Astrocyte of the cerebellum (primary cell): ENCODE measurements around the gene INHBB.

Source experiments
- DNase-seq: peaks from one replicate; pipeline ENCODE4 v3.0.0-alpha.2; 2011; ENCODE audit warnings: low read depth
- H3K4me3 ChIP-seq: 2 replicates; pipeline ENCODE4 v1.5.1; 2011; ENCODE audit warnings: mild to moderate bottlenecking, low read depth, low read length, moderate library complexity
- in situ Hi-C: cut with HindIII; loops from 2 replicates; pipeline ENCODE4 v1.10.0; 2017; ENCODE audit warnings: low sequenced_read_pairs
- TF ChIP-seq, protein P1 (sequence below): IDR thresholded peaks from 2 replicates; pipeline ENCODE4 v1.5.1; 2012; ENCODE audit warnings: low read length, low read depth, moderate library complexity, mild to moderate bottlenecking; ENCODE audit errors: missing control alignments

The INHBB gene

DNA sequence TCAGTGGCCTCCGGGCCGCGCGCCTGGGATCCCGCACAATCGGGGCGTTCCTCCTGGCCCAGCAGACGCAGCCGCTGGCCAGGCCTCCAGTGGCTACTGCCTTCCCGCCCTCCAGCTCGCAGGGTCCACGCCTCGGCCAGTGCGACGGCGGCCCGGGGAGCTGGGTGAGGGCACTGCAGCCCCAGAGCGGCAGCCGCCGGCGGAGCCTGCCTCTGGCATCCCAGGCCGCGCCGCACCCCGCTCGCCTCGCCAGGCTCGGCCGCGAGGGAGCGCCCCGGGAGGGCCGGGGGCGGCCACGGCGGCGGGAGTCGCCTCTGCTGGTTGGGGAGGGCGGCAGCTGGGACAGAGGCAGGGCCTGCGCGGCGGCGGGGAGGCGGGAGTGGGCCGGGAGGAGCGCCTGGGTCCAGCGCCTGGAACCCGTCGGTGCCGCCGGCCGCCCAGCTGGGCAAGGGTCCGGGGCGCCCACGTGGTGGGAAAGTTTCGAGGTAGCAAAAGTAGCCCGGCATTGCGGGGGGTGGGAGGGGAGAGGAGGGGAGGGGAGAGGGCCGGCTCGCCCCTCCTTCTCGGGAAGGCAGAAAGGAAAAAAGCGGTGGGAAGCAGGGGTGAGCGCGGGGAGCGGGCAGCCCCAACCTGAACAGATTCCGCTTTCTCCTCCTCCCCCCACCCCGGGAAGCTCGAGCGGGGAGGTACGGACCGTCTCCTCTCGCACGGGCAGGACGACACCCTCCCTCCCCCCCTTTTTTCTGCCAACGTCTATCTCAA, 1.5 kb upstream of the INHBB start:
- TF ChIP-seq, protein P1, sequence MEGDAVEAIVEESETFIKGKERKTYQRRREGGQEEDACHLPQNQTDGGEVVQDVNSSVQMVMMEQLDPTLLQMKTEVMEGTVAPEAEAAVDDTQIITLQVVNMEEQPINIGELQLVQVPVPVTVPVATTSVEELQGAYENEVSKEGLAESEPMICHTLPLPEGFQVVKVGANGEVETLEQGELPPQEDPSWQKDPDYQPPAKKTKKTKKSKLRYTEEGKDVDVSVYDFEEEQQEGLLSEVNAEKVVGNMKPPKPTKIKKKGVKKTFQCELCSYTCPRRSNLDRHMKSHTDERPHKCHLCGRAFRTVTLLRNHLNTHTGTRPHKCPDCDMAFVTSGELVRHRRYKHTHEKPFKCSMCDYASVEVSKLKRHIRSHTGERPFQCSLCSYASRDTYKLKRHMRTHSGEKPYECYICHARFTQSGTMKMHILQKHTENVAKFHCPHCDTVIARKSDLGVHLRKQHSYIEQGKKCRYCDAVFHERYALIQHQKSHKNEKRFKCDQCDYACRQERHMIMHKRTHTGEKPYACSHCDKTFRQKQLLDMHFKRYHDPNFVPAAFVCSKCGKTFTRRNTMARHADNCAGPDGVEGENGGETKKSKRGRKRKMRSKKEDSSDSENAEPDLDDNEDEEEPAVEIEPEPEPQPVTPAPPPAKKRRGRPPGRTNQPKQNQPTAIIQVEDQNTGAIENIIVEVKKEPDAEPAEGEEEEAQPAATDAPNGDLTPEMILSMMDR: no peak
- DNase-seq: no peak

DNA sequence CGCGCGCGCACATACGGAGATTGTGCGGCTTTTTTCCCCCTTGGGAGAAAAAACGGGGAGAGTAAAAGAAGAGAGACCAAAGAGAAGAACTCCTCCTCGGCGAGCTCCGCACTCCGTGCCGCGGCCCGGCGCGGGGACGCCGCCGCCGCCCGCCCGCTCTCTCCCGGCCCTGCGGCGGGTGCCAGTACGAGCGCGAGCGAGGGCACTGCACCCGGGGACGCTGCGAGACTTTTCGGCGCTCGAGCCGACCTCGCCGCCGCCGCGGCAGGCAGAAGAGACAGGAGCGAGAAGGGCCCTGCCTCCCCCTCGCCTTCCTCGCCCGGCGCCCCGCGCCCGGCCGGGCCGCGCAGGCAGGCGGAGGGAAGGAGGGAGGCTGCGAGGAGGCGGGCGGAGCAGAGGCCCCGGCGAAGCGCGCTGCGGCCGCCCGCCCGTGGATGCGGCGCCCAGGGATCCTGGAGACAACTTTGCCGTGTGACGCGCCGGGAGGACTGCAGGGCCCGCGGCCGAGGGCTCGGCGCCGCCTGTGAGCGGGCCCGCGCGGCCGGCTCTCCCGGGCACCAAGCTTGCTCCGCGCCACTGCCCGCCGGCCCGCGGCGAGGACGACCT, 857 bp upstream of the INHBB start:
- TF ChIP-seq, protein P1: no peak
- in situ Hi-C loops: no loop called here
- peak overlapping the region; percentile 16 for H3K4me3 ChIP-seq
- no peak for DNase-seq

More for the DNA sequence above, 1.5 kb upstream of the INHBB start:
- in situ Hi-C loops: no loop called here
- peak overlapping the region; percentile 5 for H3K4me3 ChIP-seq

DNA sequence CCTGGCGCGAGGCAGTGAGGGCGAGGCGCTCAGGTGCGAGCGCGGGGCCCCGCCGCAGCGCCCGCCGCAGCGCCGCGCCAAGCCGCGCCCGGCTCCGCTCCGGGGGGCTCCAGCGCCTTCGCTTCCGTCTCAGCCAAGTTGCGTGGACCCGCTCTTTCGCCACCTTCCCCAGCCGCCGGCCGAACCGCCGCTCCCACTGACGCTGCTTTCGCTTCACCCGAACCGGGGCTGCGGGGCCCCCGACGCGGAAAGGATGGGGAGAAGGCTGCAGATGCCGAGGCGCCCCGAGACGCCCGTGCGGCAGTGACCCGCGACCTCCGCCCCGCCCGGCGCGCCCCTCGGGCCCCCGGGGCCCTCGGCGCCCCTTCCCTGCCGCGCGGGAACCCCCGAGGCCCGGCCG, 328 bp upstream of the INHBB start:
- no peak for DNase-seq
- TF ChIP-seq, protein P1: no peak
- in situ Hi-C loops: no loop called here
- peak overlapping the region; percentile 18 for H3K4me3 ChIP-seq

DNA sequence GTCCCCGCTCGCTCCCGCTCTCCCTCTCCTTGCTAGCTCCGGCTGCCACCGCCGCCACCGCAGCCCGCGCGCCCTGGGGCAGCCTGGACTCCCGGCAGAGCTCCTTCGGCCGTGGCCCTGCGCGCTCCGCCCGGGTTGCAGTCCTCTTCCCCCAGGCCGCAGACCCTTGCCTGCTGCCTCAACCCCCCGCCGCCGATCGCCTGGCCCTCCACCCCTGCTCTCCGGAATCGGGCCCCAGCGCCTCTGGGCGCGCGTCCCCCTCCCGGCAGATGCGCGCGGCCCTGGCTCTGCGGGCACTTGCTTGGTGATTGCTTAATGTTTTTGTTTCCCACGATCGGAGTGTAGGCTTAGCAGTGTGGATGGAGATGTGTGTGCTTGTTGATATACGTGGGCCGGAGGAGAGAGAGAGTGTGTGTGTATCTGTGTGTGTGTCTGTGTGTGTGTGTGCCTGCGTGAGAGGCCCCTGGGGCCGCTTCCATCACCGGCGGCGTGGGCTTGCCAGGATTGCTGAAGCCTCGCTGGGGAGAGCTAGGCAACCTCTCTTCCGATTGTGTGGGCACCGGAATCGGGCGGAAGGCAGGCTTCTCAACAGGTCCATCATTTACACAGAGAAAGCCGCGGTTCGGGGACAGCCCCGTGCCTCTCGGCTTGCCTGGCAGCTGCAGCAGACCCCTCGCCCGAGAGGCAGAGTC, 877 bp downstream of the INHBB start:
- H3K4me3 ChIP-seq: no peak overlapping the region
- DNase-seq: no peak
- in situ Hi-C loops: no loop called here
- TF ChIP-seq, protein P1: no peak

DNA sequence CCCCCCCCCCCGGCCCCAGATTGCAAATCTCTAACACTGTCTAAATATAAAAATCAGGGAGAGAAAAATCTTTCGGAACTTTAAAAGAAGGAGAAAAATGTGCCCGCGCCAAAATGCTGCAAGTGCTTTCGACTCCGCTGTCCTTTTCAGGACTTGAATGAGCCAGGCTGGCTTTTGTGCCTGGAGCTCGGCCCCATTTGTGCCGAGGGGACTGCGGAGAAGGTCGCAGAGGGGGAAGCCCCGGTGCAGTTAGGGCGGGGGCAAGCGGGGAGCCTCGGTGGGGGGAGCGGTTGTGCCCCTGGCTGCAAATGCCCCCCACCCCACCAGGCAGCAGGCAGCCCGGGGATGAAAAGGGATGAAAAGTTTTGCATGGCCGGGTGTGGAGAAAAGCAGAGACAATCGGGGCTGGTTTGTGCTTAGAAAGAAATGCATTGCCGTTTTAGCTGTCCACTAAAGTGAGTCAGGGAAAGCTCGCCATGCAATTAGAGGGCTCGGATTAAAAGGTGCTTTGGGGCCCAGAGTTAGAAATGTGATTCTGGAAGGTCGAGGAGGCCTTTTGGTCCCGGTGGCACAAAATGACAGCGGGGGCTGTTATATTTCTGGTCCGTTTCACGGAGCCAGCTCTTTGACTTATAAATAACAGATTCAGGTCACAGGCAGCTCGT, 1.6 kb downstream of the INHBB start:
- in situ Hi-C loops: no loop called here
- DNase-seq: no peak
- TF ChIP-seq, protein P1: no peak
- no peak overlapping the region for H3K4me3 ChIP-seq

DNA sequence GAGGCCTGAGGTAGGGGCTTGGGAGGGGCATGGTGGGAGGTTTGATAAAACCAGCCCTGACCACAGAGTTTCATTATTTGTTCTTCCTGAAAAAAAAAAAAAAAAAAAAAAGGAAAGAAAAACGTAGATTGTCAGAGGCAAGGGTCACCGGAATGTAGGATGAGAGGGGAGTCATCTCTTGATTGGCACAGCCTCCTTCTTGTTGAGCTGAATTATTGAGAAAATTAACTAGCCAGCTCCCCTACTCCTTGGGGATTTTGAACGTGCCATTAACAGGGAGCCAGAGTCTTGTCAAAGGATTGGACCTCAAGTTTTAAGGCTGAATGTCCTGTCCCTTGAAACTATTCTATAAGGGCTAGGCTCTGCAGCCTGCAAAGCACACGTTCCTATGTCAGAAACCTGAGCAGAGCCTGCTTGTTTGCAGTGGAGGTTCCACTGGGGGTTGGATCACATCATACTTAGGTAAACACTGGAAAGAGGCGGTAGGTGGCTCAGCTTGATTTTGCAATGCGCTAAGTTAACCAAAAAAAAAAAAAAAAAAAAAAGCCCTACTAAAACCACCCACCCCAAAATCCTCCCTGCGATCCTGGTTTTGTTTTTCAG, 2.3 kb downstream of the INHBB start:
- H3K4me3 ChIP-seq: no peak overlapping the region
- in situ Hi-C loops: no loop called here
- TF ChIP-seq, protein P1: no peak
- no peak for DNase-seq
